Measurements from ENCODE around the gene CORIN.

DNA sequence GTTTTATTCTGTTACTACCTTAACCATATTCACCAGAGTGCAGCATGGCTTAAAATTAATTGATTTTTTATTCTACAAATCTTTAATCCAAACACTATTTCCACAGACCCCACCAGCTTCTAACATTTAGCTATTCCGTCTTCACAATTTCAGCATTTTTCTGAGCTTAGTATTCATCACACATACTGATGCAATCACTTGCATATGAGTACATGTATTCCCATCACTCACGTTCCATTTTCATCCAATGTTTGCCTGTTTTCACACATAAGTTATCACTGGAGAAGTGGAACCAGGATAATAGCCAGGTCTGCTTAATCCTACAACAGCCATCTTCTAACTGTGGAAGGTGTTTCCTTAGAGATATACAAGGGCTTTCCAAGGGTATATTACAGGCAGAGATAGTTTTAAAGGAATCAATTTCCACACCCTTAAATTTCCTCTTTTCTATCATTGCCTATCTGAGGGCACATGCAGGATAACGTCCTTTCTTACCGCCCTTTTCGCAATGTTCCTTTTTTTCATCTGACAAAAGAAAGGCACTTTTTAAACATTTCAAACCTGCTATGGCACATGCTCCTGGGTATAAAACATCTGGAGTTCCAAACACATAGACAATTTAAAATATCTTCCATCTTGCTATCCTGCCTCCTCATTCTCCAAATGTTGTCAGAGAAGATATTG, 115.8 kb downstream of the CORIN start:
- TF ChIP-seq, protein P1, sequence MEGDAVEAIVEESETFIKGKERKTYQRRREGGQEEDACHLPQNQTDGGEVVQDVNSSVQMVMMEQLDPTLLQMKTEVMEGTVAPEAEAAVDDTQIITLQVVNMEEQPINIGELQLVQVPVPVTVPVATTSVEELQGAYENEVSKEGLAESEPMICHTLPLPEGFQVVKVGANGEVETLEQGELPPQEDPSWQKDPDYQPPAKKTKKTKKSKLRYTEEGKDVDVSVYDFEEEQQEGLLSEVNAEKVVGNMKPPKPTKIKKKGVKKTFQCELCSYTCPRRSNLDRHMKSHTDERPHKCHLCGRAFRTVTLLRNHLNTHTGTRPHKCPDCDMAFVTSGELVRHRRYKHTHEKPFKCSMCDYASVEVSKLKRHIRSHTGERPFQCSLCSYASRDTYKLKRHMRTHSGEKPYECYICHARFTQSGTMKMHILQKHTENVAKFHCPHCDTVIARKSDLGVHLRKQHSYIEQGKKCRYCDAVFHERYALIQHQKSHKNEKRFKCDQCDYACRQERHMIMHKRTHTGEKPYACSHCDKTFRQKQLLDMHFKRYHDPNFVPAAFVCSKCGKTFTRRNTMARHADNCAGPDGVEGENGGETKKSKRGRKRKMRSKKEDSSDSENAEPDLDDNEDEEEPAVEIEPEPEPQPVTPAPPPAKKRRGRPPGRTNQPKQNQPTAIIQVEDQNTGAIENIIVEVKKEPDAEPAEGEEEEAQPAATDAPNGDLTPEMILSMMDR (CRISPR knock-in tag; IDR thresholded peaks at IDR 0.05) = no peak
- TF ChIP-seq, protein P2, sequence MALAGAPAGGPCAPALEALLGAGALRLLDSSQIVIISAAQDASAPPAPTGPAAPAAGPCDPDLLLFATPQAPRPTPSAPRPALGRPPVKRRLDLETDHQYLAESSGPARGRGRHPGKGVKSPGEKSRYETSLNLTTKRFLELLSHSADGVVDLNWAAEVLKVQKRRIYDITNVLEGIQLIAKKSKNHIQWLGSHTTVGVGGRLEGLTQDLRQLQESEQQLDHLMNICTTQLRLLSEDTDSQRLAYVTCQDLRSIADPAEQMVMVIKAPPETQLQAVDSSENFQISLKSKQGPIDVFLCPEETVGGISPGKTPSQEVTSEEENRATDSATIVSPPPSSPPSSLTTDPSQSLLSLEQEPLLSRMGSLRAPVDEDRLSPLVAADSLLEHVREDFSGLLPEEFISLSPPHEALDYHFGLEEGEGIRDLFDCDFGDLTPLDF (CRISPR knock-in tag; IDR thresholded peaks at IDR 0.05) = no peak
- no peak for TF ChIP-seq EEA1 (CRISPR knock-in tag; IDR thresholded peaks at IDR 0.05; ENCODE audit: borderline replicate concordance)

Data from HepG2 (cell line).